HepG2 (cell line): ENCODE measurements around the gene ADORA3. TPM values are rescaled to one million over a fixed set of nuclear protein-coding genes. Genes with fewer than 3 reads are reported as not detected.

ENCODE experiments used
- ATAC-seq: fragments of 200-7000 bp; cut with Tn5 transposase; 3 replicates; pipeline ENCODE4 v1.9.1; 2020; ENCODE audit warnings: mild to moderate bottlenecking, moderate library complexity
- BruUV-seq: library from RNA; stranded (reverse); fragments of 400-500 nt; replicated peaks from 2 replicates; lab custom pipeline; 2021; lab: Mats Ljungman, UMichigan
- CTCF ChIA-PET: fragments of 300-600 bp; formaldehyde crosslinking; extraction: SDS; loops from one replicate; lab custom pipeline; 2021; ENCODE audit warnings: low total read pairs, inconsistent platforms, low intra/inter-chr PET ratio; lab: Yijun Ruan, JAX
- POLR2A ChIA-PET: fragments of 350-600 bp; sonication (Branson Sonifier 250); formaldehyde crosslinking; loops from one replicate; lab custom pipeline; 2020; ENCODE audit warnings: antibody characterized with exemption, inconsistent platforms; lab: Yijun Ruan, JAX
- DNase-seq: peaks from one replicate; pipeline ENCODE4 v3.0.0-alpha.2; 2015; ENCODE audit warnings: low spot score
- FAIRE-seq: peaks from 3 replicates; lab custom pipeline; 2011; peaks lifted over from hg19 to GRCh38; lab: Jason Lieb, UNC
- H2AFZ ChIP-seq: one replicate; pipeline ENCODE4 v1.6.1; 2011; ENCODE audit warnings: low read length, inconsistent platforms
- H3K27ac ChIP-seq: fragments of 300-600 bp; 3 replicates; pipeline ENCODE4 v1.8.0; 2011; ENCODE audit warnings: mixed run types, mild to moderate bottlenecking, mixed read lengths, low read length, inconsistent platforms; ENCODE audit not compliant: insufficient read depth; ENCODE audit errors: extremely low read length
- H3K27me3 ChIP-seq, 2 experiments: fragments of 200-600 bp in 1 of 2; 2 replicates in 1 of 2; 3 replicates in 1 of 2; pipeline versions ENCODE4 v1.6.0 to v1.8.0; 2011; ENCODE audit warnings: low read length in 2 of 2, mild to moderate bottlenecking in 2 of 2, moderate library complexity in 2 of 2, inconsistent platforms in 1 of 2; ENCODE audit not compliant: insufficient read depth in 2 of 2, control insufficient read depth in 1 of 2
- H3K36me3 ChIP-seq, 2 experiments: fragments of 200-600 bp in 1 of 2; replicated peaks in 1 of 2; 2 replicates in 1 of 2; 3 replicates in 1 of 2; pipeline versions ENCODE4 v1.5.1 to v1.8.0; 2011; ENCODE audit warnings: low read length in 2 of 2, inconsistent platforms in 1 of 2; ENCODE audit not compliant: insufficient read depth in 2 of 2, control insufficient read depth in 1 of 2
- H3K4me1 ChIP-seq: 2 replicates; pipeline ENCODE4 v1.5.1; 2012; ENCODE audit warnings: low read length, inconsistent platforms; ENCODE audit not compliant: insufficient read depth
- H3K4me2 ChIP-seq: 2 replicates; pipeline ENCODE4 v1.6.0; 2011; ENCODE audit warnings: low read depth, low read length, inconsistent platforms
- H3K4me3 ChIP-seq, 3 experiments: fragments of 200-600 bp in 1 of 3; sonication (generic), shearing (Covaris generic) in 1 of 3; replicated peaks in 1 of 3; 2 replicates each; pipeline ENCODE4 v1.5.1; 2011 to 2016; ENCODE audit warnings: low read length in 3 of 3, inconsistent platforms in 2 of 3, low read depth in 2 of 3, mild to moderate bottlenecking in 2 of 3, control low read depth in 1 of 3, mixed read lengths in 1 of 3; ENCODE audit not compliant: insufficient read depth in 1 of 3
- H3K79me2 ChIP-seq: one replicate; pipeline ENCODE4 v1.6.1; 2011; ENCODE audit warnings: low read length, inconsistent platforms; ENCODE audit not compliant: insufficient read depth
- H3K9ac ChIP-seq: 2 replicates; pipeline ENCODE4 v1.6.0; 2011; ENCODE audit warnings: mild to moderate bottlenecking, low read depth, low read length, inconsistent platforms; ENCODE audit not compliant: insufficient read depth
- H3K9me3 ChIP-seq: 2 replicates; pipeline ENCODE4 v1.5.1; 2012; ENCODE audit warnings: mild to moderate bottlenecking, low read length
- H4K20me1 ChIP-seq: 2 replicates; pipeline ENCODE4 v1.6.0; 2011; ENCODE audit warnings: inconsistent platforms, mild to moderate bottlenecking, low read length, moderate library complexity; ENCODE audit not compliant: insufficient read depth
- CEBPB ChIP-seq: IDR thresholded peaks from 2 replicates; pipeline ENCODE4 v1.6.1; 2011; ENCODE audit warnings: low read depth, low read length, improper control_type of control experiment, borderline replicate concordance
- HCFC1 ChIP-seq: fragments of 150-350 bp; IDR thresholded peaks from 2 replicates; pipeline ENCODE4 v1.6.1; 2014; ENCODE audit warnings: low read depth, low read length
- MAFF ChIP-seq: IDR thresholded peaks from 2 replicates; pipeline ENCODE4 v1.6.1; 2011; ENCODE audit warnings: low read depth, low read length, improper control_type of control experiment
- MAFK ChIP-seq, 2 experiments: IDR thresholded peaks in 1 of 2; conservative IDR thresholded peaks in 1 of 2; 2 replicates each; pipeline ENCODE4 v1.6.1; 2011; ENCODE audit warnings: improper control_type of control experiment in 2 of 2, low read length in 2 of 2
- MED8 ChIP-seq: sonication (generic); formaldehyde crosslinking; IDR thresholded peaks from 2 replicates; pipeline ENCODE4 v1.8.1; 2023; ENCODE audit warnings: mild to moderate bottlenecking, missing genetic modification reagents; ENCODE audit not compliant: insufficient replicate concordance
- MEF2D ChIP-seq: sonication (generic); formaldehyde crosslinking; IDR thresholded peaks from 2 replicates; pipeline ENCODE4 v1.5.1; 2020; ENCODE audit warnings: mild to moderate bottlenecking, missing genetic modification reagents
- NFE2 ChIP-seq: sonication (generic); formaldehyde crosslinking; IDR thresholded peaks from 2 replicates; pipeline ENCODE4 v1.4.0; 2020; ENCODE audit warnings: missing genetic modification reagents
- SIN3A ChIP-seq: IDR thresholded peaks from 2 replicates; pipeline ENCODE4 v1.6.1; 2011; ENCODE audit warnings: low read depth, mild to moderate bottlenecking, control low read depth, low read length, borderline replicate concordance
- ZNF143 ChIP-seq: sonication (generic); formaldehyde crosslinking; IDR thresholded peaks from 2 replicates; pipeline ENCODE4 v1.4.0; 2020; ENCODE audit warnings: missing genetic modification reagents
- ZNF501 ChIP-seq: sonication (generic); formaldehyde crosslinking; IDR thresholded peaks from 2 replicates; pipeline ENCODE4 v1.5.1; 2020; ENCODE audit warnings: mild to moderate bottlenecking, moderate library complexity, missing genetic modification reagents
- WGBS: methylation state at CpG from one replicate; pipeline ENCODE4 v1.1.6; 2017; ENCODE audit warnings: low lambda C conversion rate; 5-methylcytosine and 5-hydroxymethylcytosine counted together
- in situ Hi-C: cut with HindIII; loops from 2 replicates; pipeline ENCODE4 v1.10.0; 2017; ENCODE audit warnings: low pct_unique_long_range_greater_than_20kb; ENCODE audit not compliant: extremely low pct_ligation_motif_present
- intact Hi-C: fragments of 100-400 bp; cut with micrococcal nuclease; formaldehyde crosslinking; loops from one replicate; pipeline ENCODE4 v1.10.0; 2022; ENCODE audit not compliant: unreplicated experiment
- polyA plus RNA-seq, 8 experiments: library from polyadenylated mRNA; depleted of rRNA in 3 of 8; stranded (reverse) in 7 of 8; unstranded in 1 of 8; fragments of >200 nt; fragmentation: Illumina TruSeq in 4 of 8; extraction: Trizol in 4 of 8; gene quantifications; 2 replicates each; pipeline versions ENCODE4 v1.2.1 to v1.2.3, GENCODE V29; 2011 to 2016; ENCODE audit warnings: low read depth in 4 of 8, missing spikeins in 1 of 8, mixed read lengths in 1 of 8; ENCODE audit not compliant: insufficient read depth in 1 of 8
- total RNA-seq, 5 experiments: library from RNA; depleted of rRNA; stranded (reverse); fragments of >200 nt; fragmentation: Illumina TruSeq; extraction: Trizol; gene quantifications; 2 replicates each; pipeline ENCODE4 v1.2.3, GENCODE V29; 2016; ENCODE audit warnings: low read depth in 1 of 5

The ADORA3 gene
- total and polyA plus RNA-seq, 2 of the 13 experiments (the other 11 are each of a cell fraction or from before 2014, with no cell fraction given): not detected

DNA sequence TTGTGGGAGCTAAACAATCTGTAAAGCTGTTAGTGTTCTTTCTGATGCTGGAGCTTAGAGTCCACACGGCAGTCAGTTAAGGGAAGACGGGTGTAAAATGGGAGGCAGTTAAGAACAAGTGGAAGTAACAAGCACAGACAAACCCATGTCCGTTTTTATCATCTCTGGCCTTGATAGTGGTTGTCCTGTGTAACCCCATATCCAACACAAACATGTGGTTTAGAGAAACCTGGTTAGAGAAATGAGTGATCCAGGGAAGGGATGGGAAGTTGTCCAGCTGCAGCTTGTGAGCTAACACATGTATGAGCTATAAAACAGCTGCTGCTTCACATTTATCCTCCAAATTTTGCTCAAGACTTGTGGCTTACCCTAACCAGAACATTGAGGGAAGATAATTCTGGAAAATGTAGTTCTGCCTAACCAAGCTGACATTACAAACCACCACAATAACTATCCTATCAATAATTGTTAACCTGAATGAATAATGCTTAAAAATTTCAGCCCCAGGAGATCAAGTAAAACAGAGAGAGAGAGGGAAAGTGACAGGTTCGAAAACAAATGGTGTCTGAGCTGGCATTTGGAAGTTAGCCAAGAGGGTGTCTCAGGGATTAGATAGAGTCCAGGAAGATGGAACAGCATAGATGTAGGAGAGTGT lies 40.3 kb downstream of the ADORA3 start:
- Histone ChIP-seq H3K4me3 (no peak overlapping the region), H3K27me3 (no peaks in the 10 kb centered on the region), H3K36me3 (peaks cover 4 to 26% of the 10 kb centered on the region in 2 experiments), H3K9ac (no peak overlapping the region), H3K4me1 (peaks cover 26% of the 10 kb centered on the region), H4K20me1 (no peaks in the 10 kb centered on the region), H3K9me3 (no peaks in the 10 kb centered on the region), H3K79me2 (no peaks in the 10 kb centered on the region), H3K27ac (no peak overlapping the region), H3K4me2 (no peak overlapping the region), H2AFZ (no peak overlapping the region)
- TF ChIP-seq MED8 (CRISPR knock-in tag) (no peak), ZNF143 (CRISPR knock-in tag) (no peak), ZNF501 (CRISPR knock-in tag) (no peak)
- ChIA-PET CTCF (no interaction called here), POLR2A (interaction anchor here (0.9 kb wide), 1 partner anchor 15 kb away, joined by 5 read pairs; no protein-coding TSS in a partner anchor)
- DNase-seq (no peak), FAIRE-seq (no peak), ATAC-seq (no peak)
- intact Hi-C loops: no loop called here
- in situ Hi-C loops: no loop called here
- no TSS peak for BruUV-seq
- WGBS: 88% methylated on average over 4 of the region's 4 CpGs

DNA sequence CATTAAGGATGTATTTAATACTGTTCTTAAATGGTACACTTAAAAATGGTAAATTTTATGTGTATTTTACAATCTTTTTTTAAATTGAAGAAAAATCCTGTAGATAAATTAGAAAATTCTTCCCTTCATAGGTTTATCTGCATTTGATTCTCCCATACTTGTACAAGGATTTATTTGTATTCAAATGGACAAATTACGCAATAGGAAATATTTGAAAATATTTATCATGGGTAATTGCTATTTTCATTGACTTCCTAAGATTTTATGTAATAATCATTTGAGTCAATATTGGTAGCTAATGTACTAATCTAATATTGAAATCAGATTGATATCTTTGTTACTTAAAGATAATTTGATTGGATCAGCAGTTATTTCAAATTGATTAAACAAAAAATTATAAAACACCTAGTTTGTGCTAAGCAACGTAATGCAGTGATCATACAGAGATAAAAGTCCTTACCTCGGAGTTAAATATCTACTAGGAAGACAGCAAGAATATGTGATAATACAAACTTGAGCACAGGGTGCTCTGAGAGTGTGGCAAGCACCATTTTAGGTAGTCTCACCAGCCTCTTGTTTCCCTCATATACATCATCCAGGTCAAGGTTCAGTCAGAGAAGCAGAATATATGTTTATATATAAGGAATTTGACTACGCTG lies 40.9 kb downstream of the ADORA3 start:
- H3K36me3 ChIP-seq: peaks cover 4 to 32% of the 10 kb centered on the region in 2 experiments
- ChIA-PET CTCF (no interaction called here), POLR2A (interaction anchor here (0.9 kb wide), 1 partner anchor 14 kb away, joined by 5 read pairs; no protein-coding TSS in a partner anchor)
- no peaks in the 10 kb centered on the region for H3K79me2 ChIP-seq
- no peaks in the 10 kb centered on the region for H3K27me3 ChIP-seq
- H4K20me1 ChIP-seq: no peaks in the 10 kb centered on the region
- intact Hi-C loops (no loop called here), in situ Hi-C loops (no loop called here)
- no peak overlapping the region for H3K9ac ChIP-seq
- no TSS peak for BruUV-seq
- no peak overlapping the region for H3K4me2 ChIP-seq
- no peaks in the 10 kb centered on the region for H3K9me3 ChIP-seq
- peak overlapping the region; percentile 13 for H3K27ac ChIP-seq
- ATAC-seq: no peak
- 86% methylated on average over 4 of the region's 4 CpGs for WGBS
- no peak for FAIRE-seq
- no peak overlapping the region for H3K4me3 ChIP-seq
- TF ChIP-seq NFE2 (no peak), MEF2D (no peak), MAFK (conservative IDR thresholded peaks at IDR 0.05 in 1 of 2, IDR thresholded peaks at IDR 0.05 in 1 of 2; ENCODE audit: low read length in 2 of 2) (peak; percentile 30 to 75; a peak in 2 of 4 replicates), MAFF (peak; percentile 40; the same call in 1 of the 2 replicates), SIN3A (no peak), HCFC1 (no peak), CEBPB (peak; percentile 70; the same call in 1 of the 2 replicates)
- no peak for DNase-seq
- H3K4me1 ChIP-seq: peaks cover 20% of the 10 kb centered on the region
- H2AFZ ChIP-seq: no peak overlapping the region
